T-helper 1 cell treated with Interleukin-12 subunit alpha and Interleukin-12 subunit beta and Interleukin-4 antibody, amounts not matched to agents 30 μg/mL and 1 μg/mL, for 36 hours (primary cell): ENCODE data around the gene UGT2B7.
"Not testable (repeated sequence)": the region's sequence is repeated elsewhere in the genome, so short reads cannot be mapped to it uniquely, and the experiment has no call there.

ENCODE experiments used
- H3K27ac Mint-ChIP-seq: one replicate; pipeline ENCODE4 v1.8.0; 2021; ENCODE audit warnings: mild to moderate bottlenecking, mixed read lengths
- H3K27me3 Mint-ChIP-seq: one replicate; pipeline ENCODE4 v1.8.0; 2021; ENCODE audit warnings: low read depth, mixed read lengths
- H3K36me3 Mint-ChIP-seq: one replicate; pipeline ENCODE4 v1.8.0; 2021; ENCODE audit warnings: low read depth, mixed read lengths
- H3K4me1 Mint-ChIP-seq: one replicate; pipeline ENCODE4 v1.8.0; 2021; ENCODE audit warnings: low read depth, mixed read lengths
- H3K4me3 Mint-ChIP-seq: one replicate; pipeline ENCODE4 v1.8.0; 2021; ENCODE audit warnings: mild to moderate bottlenecking, moderate library complexity, mixed read lengths
- H3K9me3 Mint-ChIP-seq: one replicate; pipeline ENCODE4 v1.8.0; 2021; ENCODE audit warnings: mixed read lengths

UGT2B7 gene

DNA sequence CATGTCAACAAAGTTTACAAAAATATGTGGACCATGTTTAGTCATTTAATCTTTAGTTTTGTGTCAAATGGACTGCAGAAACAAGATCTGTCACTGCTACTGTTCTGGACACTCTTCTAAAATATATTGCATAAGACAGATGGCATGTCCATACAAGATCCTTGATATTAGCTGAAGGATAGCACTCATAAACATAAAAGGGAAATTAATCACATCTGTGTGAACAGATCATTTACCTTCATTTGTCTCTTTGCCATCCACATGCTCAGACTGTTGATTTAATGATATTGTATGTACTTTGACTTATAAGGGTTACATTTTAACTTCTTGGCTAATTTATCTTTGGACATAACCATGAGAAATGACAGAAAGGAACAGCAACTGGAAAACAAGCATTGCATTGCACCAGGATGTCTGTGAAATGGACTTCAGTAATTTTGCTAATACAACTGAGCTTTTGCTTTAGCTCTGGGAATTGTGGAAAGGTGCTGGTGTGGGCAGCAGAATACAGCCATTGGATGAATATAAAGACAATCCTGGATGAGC, at the start of gene UGT2B7:
UGT2B7 (plus strand) TSS at position 364 of the 546 bp plus-strand sequence; CDS start at position 411, 47 bp downstream.
- Mint-ChIP-seq H3K27ac (no peak within 1 kb of the TSS), H3K36me3 (no peaks in the 10 kb centered on the region), H3K27me3 (no peaks in the 10 kb centered on the region), H3K4me1 (no peaks in the 10 kb centered on the region), H3K9me3 (no peaks in the 10 kb centered on the region), H3K4me3 (no peak within 1 kb of the TSS)

DNA sequence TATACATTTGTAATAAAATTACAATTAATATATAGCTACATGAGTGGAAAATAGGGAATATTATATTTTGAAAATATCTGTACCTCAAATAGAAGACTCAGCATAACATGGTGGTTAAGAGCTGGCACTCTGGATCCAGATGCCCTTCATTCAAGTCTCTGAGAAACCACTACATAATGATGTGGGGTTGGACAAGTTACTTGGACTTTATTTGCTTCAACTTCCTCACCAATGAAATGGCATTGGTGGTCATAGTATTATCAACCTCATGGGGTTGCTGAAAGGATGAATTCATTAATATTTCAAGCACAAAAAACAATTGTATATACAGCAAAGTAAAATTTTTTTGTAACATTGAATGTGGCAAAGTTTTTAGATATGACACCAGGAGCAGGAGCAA, 46.4 kb upstream of the UGT2B7 start:
- no peak overlapping the region for H3K4me3 Mint-ChIP-seq
- H3K27ac Mint-ChIP-seq: no peak overlapping the region
- H3K27me3 Mint-ChIP-seq: no peaks in the 10 kb centered on the region
- H3K4me1 Mint-ChIP-seq: no peaks in the 10 kb centered on the region
- no peaks in the 10 kb centered on the region for H3K9me3 Mint-ChIP-seq
- no peaks in the 10 kb centered on the region for H3K36me3 Mint-ChIP-seq

DNA sequence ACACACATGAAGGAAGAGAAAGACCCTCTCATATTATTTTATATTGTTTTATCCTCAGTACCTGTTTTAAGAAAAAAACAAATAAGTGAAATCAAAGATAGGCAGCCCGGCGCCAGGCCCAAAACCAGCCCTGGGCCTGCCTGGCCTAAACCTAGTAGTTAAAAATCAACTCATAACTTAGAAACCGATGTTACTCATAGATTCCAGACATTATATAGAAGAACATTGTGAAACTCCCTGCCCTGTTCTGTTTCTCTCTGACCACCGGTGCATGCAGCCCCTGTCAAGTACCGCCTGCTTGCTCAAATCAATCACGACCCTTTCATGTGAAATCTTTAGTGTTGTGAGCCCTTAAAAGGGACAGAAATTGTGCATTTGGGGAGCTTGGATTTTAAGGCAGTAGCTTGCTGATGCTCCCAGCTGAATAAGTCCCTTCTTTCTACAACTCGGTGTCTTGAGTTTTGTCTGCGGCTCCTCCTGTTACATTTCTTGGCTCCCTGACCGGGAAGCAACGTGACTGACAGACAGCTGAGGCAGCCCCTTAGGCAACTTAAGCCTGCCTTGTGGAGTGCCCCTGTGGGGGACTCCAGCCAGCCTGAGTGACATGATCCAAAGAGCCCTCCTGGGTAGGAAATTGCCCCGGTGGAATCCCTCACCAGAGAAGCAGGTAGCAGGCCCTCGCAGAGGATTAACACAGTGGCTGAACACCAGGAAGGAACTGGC, 45.3 kb upstream of the UGT2B7 start:
- not testable (repeated sequence) for H3K4me1 Mint-ChIP-seq, H3K36me3 Mint-ChIP-seq, H3K9me3 Mint-ChIP-seq, H3K27ac Mint-ChIP-seq, H3K4me3 Mint-ChIP-seq, H3K27me3 Mint-ChIP-seq

DNA sequence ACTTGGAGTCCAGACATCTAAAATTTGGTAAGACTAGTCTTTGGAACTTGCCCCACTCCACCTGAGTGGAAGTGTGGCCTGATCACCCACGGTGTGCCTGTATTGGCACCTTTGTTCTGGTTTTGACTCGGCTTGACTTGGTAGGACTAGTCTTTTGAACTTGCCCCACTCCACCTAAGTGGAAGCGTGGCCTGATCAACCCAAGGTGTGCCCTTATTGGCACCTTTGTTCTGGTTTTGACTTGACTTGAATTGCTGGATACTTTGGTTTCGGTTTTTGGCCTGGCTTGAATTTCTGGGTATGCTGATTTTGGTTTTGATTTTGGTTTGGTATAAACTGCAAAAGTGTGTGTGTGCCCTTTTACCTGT, 44.7 kb upstream of the UGT2B7 start:
- Mint-ChIP-seq H3K27ac (no peak overlapping the region), H3K36me3 (no peaks in the 10 kb centered on the region), H3K9me3 (no peaks in the 10 kb centered on the region), H3K4me1 (no peaks in the 10 kb centered on the region), H3K27me3 (no peaks in the 10 kb centered on the region), H3K4me3 (no peak overlapping the region)

DNA sequence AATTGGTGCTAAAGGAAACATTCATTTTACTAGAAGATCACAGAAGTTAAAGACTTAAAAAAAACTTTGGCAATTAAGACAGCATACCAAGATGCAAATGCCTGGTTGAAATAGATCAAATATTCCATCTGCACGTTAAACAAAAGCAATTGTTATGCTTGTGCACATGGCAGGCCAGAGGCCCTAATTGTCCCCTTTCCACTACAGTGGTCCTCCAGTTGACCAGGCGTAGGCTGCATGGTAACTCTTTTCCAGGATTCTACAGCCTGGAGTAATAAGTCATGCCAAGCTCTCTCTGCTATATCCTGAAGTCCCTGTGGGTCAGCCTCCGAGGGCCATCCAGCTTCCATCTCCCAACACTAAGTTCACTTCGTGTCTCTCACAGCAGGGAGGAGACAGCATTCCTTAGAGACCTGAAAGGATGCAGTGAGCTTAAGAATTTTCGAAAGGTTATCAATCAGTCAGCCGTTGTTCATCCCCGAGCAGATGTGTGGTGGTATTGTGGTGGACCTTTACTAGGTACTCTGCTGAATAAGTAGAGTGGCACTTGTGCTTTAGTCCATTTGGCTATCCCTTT, 42.9 kb upstream of the UGT2B7 start:
- H3K36me3 Mint-ChIP-seq, H3K4me3 Mint-ChIP-seq, H3K27me3 Mint-ChIP-seq, H3K9me3 Mint-ChIP-seq, H3K27ac Mint-ChIP-seq, H3K4me1 Mint-ChIP-seq: not testable (repeated sequence)

DNA sequence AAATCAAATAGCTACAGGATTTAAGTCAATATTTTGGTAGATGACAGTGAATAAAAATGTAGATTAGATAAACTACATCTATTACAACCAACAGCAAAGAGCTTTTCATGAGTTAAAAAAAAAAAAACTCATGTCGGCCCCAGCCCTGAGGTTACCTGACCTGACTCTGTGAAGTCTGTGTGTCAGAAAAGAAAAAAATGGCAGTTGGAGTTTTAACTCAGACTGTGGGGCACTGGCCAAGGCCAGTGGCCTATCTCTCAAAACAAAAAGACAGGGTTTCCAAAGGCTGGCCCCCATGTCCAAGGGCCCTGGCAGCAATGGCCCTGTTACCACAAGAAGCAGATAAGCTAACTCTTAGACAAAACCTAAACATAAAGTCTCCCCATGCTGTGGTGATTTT, 42.2 kb upstream of the UGT2B7 start:
- not testable (repeated sequence) for H3K27me3 Mint-ChIP-seq, H3K9me3 Mint-ChIP-seq, H3K4me1 Mint-ChIP-seq, H3K27ac Mint-ChIP-seq, H3K4me3 Mint-ChIP-seq, H3K36me3 Mint-ChIP-seq

DNA sequence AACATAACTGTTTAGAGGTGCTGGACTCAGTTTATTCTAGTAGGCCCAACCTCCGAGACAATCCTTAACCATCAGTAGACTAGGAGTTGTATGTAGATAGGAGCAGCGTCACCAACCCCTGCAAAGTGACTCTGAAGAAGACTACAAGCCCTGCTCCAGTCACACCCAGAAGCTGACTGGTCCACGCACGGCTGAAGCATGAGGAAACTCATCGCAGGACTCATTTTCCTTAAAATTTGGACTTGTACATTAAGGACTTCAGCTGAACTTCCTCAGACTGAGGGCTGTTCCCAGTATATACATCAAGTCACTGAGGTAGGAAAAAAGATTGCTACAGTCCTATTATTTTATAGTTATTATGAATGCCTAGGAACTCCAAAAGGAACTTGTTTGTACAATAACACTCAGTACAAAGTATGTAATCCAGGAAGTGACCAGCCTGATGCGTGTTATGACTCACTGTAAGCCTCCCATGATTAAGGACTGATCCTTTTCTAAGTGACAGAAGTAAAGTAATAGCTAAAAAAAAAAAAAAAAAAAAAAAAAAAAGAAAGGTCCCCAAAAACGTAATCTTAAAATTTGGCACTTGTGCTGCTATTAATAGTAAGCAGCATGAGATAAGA, 41.6 kb upstream of the UGT2B7 start:
- Mint-ChIP-seq H3K36me3 (no peaks in the 10 kb centered on the region), H3K27me3 (no peaks in the 10 kb centered on the region), H3K27ac (no peak overlapping the region), H3K4me1 (no peaks in the 10 kb centered on the region), H3K9me3 (no peaks in the 10 kb centered on the region), H3K4me3 (no peak overlapping the region)

DNA sequence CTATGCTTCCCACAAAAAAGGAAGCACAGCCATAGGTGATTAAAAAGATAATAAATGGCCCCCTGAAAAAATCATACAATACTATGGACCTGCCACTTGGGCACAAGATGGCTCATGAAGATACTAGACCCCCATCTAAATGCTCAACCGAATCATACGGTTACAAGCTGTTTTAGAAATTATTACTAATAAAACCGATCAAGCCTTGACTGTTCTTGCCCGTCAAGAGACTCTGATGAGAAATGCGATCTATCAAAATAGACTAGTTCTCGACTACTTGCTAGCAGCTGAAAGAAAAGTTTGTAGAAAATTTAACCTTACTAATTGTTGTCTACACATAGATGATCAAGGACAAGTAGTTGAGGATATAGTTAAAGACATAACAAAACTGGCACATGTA, 40.1 kb upstream of the UGT2B7 start:
- Mint-ChIP-seq H3K4me3 (no peak overlapping the region), H3K9me3 (no peaks in the 10 kb centered on the region), H3K36me3 (no peaks in the 10 kb centered on the region), H3K27me3 (no peaks in the 10 kb centered on the region), H3K27ac (no peak overlapping the region), H3K4me1 (no peaks in the 10 kb centered on the region)

DNA sequence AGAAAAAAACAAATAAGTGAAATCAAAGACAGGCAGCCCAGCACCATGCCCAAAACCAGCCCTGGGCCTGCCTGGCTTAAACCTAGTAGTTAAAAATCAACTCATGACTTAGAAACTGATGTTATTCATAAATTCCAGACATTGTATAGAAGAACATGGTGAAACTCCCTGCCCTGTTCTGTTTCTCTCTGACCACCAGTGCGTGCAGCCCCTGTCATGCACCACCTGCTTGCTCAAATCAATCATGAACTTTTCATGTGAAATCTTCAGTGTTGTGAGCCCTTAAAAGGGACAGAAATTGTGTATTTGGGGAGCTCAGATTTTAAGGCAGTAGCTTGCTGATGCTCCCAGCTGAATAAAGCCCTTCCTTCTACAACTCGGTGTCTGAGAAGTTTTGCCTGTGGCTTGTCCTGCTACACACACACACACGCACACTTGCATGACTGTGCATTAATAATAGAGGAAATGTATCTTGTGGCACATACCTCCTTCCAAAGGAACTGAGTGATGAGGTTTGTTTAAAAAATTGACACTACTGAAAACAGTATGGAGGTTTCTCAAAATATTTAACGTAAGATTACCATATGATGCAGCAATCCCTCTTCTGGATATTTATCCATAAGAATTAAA, 39.2 kb upstream of the UGT2B7 start:
- Mint-ChIP-seq H3K27me3 (no peaks in the 10 kb centered on the region), H3K4me1 (no peaks in the 10 kb centered on the region)

DNA sequence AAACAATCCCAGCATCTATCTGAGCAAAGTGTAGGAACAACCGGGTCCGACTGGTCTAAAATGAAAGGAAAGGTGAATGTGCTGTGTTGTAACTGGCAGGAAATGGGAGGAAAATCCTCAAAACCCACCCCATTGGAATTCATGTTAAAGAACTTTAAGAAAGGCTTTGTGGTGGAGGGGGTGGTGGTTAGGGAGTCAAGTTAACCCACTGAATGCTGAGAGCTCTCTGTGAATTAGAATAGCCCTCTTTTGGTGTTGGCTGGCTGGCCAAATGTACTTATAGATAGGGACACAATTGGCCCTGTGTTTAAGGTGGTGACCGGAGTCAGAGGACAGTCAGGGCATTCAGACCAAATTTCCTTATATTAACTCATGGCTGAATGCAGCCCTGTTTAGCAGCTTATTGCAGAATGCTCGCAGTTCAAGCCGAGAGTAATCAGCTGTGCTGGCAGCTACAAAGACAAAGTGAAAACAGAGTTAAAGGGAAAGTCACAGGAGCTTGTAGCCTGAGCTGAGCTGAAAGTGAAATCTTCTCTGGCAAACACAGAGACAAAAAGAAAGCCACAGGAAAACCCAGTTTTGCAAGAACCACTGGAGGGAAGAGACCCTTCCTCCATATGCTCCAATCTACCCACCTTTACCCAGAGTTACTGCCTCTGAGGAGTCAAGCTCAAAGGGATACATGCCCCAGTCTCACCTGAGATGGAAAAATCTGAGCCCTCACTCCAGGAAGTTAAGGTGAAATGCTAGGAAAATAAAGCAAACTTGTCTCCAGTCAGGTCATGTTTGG, 38.5 kb upstream of the UGT2B7 start:
- Mint-ChIP-seq H3K27me3 (no peaks in the 10 kb centered on the region), H3K9me3 (no peaks in the 10 kb centered on the region), H3K36me3 (no peaks in the 10 kb centered on the region), H3K4me1 (no peaks in the 10 kb centered on the region), H3K27ac (no peak overlapping the region), H3K4me3 (no peak overlapping the region)

More for the DNA sequence above, 39.2 kb upstream of the UGT2B7 start:
- no peak overlapping the region for H3K4me3 Mint-ChIP-seq
- no peak overlapping the region for H3K27ac Mint-ChIP-seq
- no peaks in the 10 kb centered on the region for H3K36me3 Mint-ChIP-seq
- no peaks in the 10 kb centered on the region for H3K9me3 Mint-ChIP-seq

DNA sequence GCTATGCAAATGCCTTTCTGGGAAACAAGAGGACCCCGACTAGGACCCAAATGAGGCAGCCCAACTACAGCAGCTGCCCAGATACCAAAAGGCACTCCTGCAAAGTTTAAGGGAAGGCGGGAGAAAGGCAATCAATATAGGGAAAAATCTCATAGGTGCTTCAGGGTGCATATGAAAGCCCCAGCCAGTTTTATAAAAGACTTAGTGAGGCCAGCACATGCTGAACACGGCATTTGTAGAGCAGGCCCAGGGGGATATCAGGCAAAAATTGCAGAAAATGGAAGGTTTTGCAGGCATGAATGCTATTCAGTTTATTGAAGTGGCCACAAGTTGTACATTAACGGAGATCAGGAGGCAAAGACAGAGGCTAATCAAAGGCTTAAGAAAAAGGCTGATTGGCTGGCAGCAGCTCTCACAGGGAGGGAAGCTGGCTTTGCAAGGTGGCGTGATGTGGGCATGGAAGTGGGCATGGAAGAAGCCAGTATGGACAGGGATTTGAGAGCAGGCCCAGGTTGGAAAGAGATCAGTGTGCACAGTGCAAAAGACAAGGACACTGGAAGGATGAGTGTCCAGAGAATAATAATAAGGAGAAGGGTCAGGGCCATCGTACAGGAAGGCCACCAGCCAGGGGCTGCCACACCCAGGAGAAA, 37.7 kb upstream of the UGT2B7 start:
- Mint-ChIP-seq H3K4me1 (no peaks in the 10 kb centered on the region), H3K27ac (no peak overlapping the region), H3K27me3 (no peaks in the 10 kb centered on the region)

DNA sequence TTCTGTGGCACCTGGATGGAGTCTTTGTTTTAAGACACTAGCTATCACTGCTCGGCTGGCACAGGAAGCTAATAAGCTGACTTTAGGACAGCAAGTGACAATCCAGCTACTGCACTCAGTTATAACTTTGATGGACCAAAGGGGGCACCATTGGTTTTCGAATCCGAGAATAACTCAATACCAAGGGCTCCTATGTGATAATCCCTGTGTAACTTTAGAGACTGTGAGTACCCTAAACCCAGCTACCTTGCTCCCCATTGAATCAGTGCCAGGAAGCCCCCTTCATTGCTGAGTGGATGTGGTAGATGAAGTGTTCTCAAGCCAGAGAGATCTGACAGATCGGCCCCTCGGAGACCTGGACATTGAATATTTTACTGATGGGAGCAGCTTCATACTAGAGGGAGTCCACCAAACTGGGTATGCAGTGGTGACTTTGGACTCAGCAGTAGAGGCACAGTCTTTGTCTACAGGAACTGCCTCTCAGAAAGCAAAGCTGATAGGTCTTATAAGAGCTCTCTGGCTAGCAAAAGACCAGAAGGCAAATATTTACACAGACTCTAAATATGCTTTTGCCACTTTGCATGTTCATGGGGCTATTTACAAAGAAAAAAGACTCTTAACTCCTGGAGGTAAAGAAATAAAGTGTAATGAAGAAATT, 35.5 kb upstream of the UGT2B7 start:
- Mint-ChIP-seq H3K9me3 (no peaks in the 10 kb centered on the region), H3K4me1 (no peaks in the 10 kb centered on the region), H3K4me3 (no peak overlapping the region), H3K36me3 (no peaks in the 10 kb centered on the region), H3K27me3 (no peaks in the 10 kb centered on the region), H3K27ac (no peak overlapping the region)

More for the DNA sequence above, 37.7 kb upstream of the UGT2B7 start:
- H3K36me3 Mint-ChIP-seq: no peaks in the 10 kb centered on the region
- H3K4me3 Mint-ChIP-seq: no peak overlapping the region
- no peaks in the 10 kb centered on the region for H3K9me3 Mint-ChIP-seq

DNA sequence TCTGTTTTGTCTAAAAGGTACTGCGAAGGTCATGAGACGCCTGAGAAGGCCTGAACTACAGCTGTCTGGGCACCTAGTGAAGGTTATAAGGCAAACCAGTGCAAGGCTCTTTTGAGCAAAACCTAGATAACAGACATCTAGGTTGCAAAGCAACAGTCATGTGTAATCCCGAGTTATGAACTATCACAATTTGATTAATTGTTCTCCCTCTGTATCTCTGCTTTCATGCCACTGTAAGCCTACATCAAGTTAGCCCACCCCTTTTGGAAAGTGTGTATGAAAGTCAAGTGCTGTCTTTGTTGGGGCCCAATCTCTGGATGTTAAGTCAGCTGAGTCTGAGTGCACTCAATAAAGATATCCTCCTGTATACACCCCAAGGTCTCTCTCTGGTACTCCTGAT, 31.9 kb upstream of the UGT2B7 start:
- H3K4me1 Mint-ChIP-seq: no peaks in the 10 kb centered on the region
- H3K4me3 Mint-ChIP-seq: no peak overlapping the region
- no peaks in the 10 kb centered on the region for H3K9me3 Mint-ChIP-seq
- no peaks in the 10 kb centered on the region for H3K27me3 Mint-ChIP-seq
- H3K27ac Mint-ChIP-seq: no peak overlapping the region
- no peaks in the 10 kb centered on the region for H3K36me3 Mint-ChIP-seq
